ENCODE results near the gene IFT172.

The IFT172 gene

DNA sequence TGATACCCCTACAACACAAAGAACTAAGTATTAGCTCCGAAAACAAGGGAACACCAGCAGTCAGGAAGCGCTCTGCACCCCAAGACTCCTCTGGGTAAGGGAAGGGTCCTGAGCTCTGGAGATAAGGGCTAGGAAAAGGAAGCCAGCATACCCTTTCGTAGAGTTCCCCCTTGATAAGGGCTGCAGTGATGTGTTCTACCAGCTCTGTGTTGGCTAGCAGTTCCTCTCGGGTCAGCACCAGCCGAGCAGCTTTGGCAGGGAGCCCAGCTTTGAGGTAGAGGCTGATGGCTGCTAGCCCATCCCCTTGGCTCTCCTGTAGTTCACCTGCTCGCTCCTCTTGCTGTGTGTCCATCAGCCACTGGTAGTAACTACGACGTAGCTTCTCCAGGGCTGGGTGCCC is 28.4 kb downstream of the IFT172 start:
- no peak overlapping the region for H3K4me3 ChIP-seq (replicated peaks in 1 of 2; ENCODE audit: low read depth in 2 of 2, low read length in 2 of 2)
- DNase-seq (ENCODE audit: low read depth in 2 of 2): no peak
- TF ChIP-seq, protein P1, sequence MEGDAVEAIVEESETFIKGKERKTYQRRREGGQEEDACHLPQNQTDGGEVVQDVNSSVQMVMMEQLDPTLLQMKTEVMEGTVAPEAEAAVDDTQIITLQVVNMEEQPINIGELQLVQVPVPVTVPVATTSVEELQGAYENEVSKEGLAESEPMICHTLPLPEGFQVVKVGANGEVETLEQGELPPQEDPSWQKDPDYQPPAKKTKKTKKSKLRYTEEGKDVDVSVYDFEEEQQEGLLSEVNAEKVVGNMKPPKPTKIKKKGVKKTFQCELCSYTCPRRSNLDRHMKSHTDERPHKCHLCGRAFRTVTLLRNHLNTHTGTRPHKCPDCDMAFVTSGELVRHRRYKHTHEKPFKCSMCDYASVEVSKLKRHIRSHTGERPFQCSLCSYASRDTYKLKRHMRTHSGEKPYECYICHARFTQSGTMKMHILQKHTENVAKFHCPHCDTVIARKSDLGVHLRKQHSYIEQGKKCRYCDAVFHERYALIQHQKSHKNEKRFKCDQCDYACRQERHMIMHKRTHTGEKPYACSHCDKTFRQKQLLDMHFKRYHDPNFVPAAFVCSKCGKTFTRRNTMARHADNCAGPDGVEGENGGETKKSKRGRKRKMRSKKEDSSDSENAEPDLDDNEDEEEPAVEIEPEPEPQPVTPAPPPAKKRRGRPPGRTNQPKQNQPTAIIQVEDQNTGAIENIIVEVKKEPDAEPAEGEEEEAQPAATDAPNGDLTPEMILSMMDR (IDR thresholded peaks at IDR 0.05; ENCODE audit: low read depth, low read length): no peak

DNA sequence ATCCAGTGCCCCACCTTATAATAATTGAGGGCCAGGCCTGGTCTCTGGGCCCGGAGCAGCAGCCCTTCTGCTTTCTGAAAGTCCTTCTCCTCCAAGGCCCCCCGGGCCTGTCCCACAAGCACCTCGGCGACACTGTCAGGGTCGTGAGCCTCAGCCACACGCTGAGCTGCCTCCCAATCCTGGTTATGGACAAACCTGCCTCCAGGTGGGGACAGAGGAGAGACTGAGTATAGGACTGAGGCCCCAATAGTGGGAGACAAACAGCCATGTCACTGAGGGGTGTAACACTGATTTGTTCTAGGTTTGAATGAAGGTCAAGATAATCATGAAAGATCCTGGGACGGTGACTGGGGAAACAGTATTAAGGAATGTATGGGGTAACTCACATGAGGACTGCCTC is 35.6 kb downstream of the IFT172 start:
- TF ChIP-seq, protein P1 (IDR thresholded peaks at IDR 0.05; ENCODE audit: low read depth, low read length): no peak
- no peak for DNase-seq (ENCODE audit: low read depth in 2 of 2)
- H3K4me3 ChIP-seq (replicated peaks in 1 of 2; ENCODE audit: low read depth in 2 of 2, low read length in 2 of 2): no peak overlapping the region

DNA sequence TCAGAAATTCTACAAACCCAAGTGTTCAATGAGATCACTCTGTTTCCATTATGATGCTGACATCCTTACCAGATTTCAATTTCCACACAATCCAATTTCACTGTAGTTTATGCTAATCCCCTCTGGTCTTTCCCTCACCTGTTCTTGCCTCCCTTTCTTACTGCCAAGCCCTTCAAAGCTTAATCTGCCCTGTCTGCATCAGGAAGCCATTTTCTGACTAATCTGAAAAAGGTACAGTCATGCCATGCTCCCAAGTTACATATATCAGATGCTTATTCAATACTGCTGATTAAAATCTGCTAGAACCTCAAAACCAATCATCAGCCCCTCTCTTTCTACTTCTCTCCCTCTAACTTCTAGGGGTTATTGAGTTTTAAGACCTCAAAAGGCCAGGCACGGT is 38.4 kb downstream of the IFT172 start:
- no peak overlapping the region for H3K4me3 ChIP-seq (replicated peaks in 1 of 2; ENCODE audit: low read depth in 2 of 2, low read length in 2 of 2)
- TF ChIP-seq, protein P1 (IDR thresholded peaks at IDR 0.05; ENCODE audit: low read depth, low read length): no peak

DNA sequence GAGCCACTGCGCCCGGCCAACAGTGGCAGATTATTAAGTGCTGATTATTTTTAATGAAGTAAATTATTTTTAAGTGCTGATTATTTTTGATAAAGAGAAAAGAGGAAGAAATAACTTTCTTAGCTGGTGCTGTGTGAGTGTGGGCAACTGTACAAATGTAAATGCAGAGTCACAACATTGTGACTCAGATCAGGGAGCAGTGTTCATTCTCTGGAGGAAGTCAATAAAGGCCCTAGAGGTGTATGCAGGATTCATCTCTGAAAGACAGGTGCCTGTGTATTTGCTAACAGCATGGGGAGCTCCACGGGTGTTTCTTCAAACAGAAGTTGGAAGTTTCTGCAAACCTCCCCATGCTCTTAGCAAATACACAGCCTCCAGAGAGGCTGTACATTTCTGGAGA is 41.2 kb downstream of the IFT172 start:
- no peak for DNase-seq (ENCODE audit: low read depth in 2 of 2)
- H3K4me3 ChIP-seq (replicated peaks in 1 of 2; ENCODE audit: low read depth in 2 of 2, low read length in 2 of 2): no peak overlapping the region
- TF ChIP-seq, protein P1 (IDR thresholded peaks at IDR 0.05; ENCODE audit: low read depth, low read length): no peak

More for the DNA sequence above, 38.4 kb downstream of the IFT172 start:
- no peak for DNase-seq (ENCODE audit: low read depth in 2 of 2)

DNA sequence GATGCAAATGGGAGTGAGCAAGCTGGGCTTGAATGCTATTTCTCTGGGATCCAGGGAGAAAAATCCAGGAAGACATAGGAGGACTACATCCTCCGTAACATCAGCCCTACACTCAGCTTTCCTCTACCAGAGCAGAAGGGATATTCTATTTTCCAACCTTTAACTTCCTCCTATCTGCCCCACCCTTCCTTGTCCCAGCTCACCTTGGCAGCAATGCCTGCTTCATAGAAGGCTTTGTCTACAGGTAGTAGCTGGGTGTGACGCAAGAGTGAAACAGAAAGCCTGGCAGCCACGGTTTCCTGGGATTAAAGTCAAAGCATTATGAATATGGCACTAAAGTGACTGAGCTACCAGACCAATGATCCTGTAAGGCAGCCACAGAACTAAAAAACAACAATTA is 43.5 kb downstream of the IFT172 start:
- DNase-seq (ENCODE audit: low read depth in 2 of 2): no peak
- H3K4me3 ChIP-seq (replicated peaks in 1 of 2; ENCODE audit: low read depth in 2 of 2, low read length in 2 of 2): no peak overlapping the region
- TF ChIP-seq, protein P1 (IDR thresholded peaks at IDR 0.05; ENCODE audit: low read depth, low read length): no peak

DNA sequence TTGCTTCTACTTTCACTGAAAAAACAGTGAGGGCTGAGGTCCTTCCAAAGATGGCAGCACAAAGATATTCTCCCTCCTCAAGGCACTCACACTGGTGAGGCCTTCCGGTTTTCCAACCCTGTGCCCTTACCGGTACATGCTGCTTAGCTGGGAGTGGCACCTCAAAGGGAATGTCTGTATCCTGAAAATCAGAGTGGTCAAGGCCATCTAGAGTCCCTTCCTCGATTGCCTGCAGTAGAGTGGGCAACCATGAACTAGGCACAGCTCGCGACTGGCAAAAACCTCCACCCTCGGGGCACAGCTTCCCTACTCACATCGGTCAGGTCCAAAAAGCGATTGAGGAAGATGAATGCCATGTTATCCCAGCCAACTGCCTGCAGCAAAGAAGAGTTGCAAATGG is 43.9 kb downstream of the IFT172 start:
- TF ChIP-seq, protein P1 (IDR thresholded peaks at IDR 0.05; ENCODE audit: low read depth, low read length): no peak
- H3K4me3 ChIP-seq (replicated peaks in 1 of 2; ENCODE audit: low read depth in 2 of 2, low read length in 2 of 2): no peak overlapping the region
- DNase-seq (ENCODE audit: low read depth in 2 of 2): no peak

DNA sequence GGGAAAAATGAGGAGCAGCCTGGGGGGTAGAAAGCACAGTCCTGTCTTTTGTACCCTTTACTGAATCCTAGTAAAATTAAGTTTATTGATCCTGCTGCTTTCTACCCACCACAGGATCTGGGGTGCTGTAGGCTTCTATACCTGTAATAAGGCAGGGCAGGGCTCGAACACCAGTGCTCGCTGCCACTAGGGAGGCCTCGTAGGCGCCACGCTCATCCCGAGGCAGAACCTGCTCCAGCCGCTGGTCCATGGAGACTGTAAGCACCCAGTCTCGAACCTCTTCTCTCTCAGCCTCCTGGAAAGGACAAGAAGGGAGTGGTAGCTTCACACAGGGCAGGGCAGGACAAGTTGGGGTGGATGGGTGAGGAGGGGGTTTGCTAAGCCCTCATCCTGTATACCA is 44.4 kb downstream of the IFT172 start:
- DNase-seq (ENCODE audit: low read depth in 2 of 2): no peak
- H3K4me3 ChIP-seq (replicated peaks in 1 of 2; ENCODE audit: low read depth in 2 of 2, low read length in 2 of 2): no peak overlapping the region
- TF ChIP-seq, protein P1 (IDR thresholded peaks at IDR 0.05; ENCODE audit: low read depth, low read length): no peak
